Measurements from ENCODE around the gene PDK1. TPM values are rescaled to one million over a fixed set of nuclear protein-coding genes. Genes with fewer than 3 reads are reported as not detected.
"Not testable (repeated sequence)": the region's sequence is repeated elsewhere in the genome, so short reads cannot be mapped to it uniquely, and the experiment has no call there.

The PDK1 gene
- total RNA-seq, result 5.3 and 10.6 TPM in 2 replicates

- DNase-seq, result peak; percentile 93
Observed at GRCh38 chr2:172555522-172556283, at the start of gene PDK1. Gene PDK1 (plus strand): TSS chr2:172556090. CDS start chr2:172556151, 61 bp downstream.

GRCh38 chr2:172507199-172507598 lies 48.7 kb upstream of the PDK1 start:
- no peak for DNase-seq

- no peak for DNase-seq
Observed at GRCh38 chr2:172510088-172510487, 45.8 kb upstream of the PDK1 start.

DNA sequence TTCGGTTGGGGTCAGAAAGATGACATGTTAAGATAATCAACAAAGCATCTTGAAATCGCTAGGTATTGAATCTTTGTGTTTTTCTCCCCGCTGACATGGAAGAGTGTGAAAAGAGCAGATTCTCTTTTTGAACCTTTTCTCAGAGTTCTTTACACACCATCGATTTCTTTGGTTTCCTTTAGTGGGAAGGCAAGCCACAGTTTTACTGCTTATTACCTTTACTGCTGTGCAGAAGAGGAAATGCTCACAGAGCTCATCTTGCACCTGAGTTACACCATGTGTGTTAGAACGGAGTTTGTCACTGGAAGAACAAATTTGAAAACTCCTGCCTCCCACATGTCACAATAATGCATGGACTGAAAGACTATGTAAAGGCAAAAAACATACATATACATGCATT lies 45.3 kb upstream of the PDK1 start:
- DNase-seq, result no peak

DNA sequence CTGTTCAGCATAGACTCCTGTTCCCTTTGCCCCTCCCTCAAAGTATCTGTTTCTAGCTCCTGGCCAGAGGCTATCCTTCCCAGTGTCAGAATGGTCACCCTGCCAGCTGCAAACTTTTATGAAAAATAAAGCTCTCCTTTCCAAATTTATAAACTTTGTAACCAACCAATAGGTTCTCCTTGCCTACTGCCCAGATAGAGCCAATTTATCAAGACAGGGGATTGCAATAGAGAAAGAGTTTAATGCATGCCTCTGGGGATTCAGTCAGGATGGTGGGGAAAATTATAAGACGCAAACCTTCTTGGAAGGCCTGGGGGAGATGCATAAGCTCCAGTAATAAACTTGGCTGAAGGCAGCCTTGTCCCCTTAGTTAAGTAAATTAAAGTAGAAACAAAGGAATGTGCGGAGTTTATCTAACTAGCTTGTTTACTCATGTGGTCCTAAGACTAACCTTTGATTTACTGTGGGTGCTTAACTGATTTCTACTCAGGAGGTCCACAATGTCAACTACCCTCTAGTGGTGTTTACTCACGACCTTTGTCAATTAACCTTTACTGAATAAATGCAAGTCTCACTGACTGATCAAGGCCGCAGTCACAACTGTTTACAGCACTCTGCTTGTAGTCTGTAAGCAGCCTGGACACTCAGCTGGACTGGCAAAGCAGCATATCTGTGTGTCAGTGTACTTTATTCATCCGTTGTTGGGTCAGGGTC lies 42.9 kb upstream of the PDK1 start:
- no peak for DNase-seq

DNA sequence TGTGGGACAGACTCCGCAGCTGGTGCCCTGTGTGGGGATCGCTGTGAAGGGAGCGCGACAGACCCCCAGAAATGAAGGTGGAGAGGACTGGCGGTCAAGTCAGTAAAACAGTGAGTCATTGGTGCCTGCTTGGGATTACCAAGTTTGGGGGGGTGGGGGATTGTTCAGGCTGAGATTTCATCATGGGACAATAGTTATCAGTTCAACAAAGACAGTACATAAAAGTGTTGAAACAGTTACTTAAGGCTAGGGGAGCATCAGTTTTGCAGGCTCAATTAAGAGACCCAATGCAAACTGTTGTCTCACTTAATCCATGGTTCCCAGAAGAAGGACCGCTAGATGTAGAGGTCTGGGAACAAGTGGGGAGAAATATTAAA lies 42.4 kb upstream of the PDK1 start:
- DNase-seq, result no peak

DNA sequence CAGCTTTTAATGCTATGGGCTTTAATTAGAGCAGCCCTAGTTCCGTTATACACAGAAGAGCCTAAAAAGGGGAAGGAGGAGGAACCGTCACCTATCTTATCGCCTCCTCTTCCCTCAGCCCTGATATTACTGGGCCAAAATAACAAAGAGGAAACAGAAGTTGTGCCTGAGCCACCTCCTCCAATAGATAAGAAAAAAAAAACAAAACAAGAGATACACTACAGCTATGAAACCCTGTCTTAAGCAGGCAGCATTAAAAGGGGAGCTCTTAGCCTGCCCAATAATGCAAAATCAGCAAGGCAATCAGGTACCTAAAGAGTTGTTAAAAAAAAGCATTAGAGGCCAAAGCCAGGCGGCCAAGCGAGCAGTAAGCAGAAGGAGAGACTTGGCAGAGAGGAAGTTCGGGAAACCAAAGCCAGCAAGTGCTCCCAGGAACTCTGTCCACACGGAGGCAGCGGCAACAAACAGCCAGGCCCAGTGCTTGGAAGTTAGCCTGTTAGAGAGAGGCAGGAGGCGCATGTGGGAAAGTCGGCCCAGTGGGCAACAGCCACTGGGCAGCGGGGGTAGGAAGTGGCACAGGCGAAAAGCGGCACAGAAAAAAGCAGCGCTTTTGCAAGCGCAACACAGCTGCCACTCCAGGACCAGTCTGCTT lies 41.8 kb upstream of the PDK1 start:
- no peak for DNase-seq

GRCh38 chr2:172516299-172516698 lies 39.6 kb upstream of the PDK1 start:
- peak; percentile 19 for DNase-seq

GRCh38 chr2:172518995-172519394 lies 36.9 kb upstream of the PDK1 start:
- DNase-seq, result no peak

DNA sequence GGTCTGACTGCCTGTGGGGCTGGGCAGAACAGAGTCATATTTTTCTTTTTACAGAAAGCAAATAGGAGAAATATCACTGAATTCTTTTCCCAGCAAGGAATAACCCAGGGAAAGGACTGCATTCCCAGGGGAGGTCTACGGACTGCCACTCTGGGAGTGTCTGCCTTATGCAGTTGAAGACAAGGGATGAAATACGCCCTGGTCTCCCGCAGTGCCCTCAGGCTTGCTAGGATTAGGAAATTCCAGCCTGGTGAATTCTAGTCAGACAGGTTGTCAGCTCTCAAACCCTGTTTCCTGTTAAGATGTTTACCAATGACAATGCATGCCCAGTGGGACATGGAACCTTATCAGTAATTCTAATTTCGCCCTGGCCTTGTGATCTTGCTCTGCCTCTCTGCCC lies 30.3 kb upstream of the PDK1 start:
- DNase-seq, result no peak

DNA sequence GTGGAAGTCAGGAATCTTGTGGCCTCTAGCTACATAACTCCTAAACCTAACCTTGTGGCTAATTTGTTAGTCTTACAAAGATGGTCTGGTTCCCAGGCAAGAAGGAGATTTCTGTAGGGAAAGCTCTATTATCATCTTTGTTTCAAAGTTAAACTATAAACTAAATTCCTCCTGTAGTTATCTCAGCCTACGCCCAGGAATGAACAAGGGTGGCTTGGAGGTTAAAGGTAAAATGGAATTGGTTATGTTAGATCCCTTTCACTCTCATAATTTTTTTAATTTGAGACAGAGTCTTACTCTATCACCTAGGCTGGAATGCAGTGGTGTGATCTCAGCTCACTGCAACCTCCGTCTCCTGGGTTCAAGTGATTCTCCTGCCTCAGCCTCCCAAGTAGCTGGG lies 24.6 kb upstream of the PDK1 start:
- no peak for DNase-seq

DNA sequence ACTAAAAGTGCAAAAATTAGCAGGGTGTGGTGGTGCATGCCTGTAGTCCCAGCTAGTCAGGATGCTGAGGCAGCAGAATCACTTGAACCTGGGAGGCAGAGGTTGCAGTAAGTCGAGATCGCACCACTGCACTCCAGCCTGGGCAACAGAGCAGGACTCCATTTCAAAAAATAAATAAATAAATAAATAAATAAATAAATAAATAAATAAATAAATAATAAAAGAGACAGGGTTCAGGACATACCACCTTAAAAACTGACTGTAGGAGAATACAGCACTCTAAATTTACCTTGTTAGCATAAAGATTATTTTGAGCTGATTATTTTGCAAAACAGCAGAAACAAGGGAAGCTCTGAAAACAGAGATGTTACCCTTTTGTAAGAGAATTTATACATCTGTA lies 23.4 kb upstream of the PDK1 start:
- not testable (repeated sequence) for DNase-seq

- no peak for DNase-seq
Observed at GRCh38 chr2:172533687-172534086, 22.2 kb upstream of the PDK1 start.

DNA sequence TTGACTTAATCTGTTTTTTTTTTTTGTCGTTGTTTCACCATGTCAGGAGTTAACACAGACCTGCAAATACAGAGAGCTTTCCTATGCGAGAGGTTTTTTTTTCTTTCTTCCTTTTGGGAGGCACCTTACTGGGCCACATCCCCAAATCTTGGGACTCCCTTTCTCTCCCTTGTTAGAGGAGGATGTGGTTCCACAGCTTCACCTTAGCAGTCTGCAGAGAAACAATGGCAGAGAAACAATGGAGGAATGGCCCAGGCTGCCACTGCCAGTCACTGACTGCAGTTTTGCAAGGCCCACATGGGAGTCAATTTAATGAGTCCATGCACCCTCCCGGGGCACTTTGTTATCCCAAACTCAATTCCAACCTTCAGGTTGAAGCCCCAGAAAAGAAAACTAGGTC lies 20.8 kb upstream of the PDK1 start:
- no peak for DNase-seq

- DNase-seq, result not testable (repeated sequence)
Observed at GRCh38 chr2:172537851-172538250, 18.0 kb upstream of the PDK1 start.

DNA sequence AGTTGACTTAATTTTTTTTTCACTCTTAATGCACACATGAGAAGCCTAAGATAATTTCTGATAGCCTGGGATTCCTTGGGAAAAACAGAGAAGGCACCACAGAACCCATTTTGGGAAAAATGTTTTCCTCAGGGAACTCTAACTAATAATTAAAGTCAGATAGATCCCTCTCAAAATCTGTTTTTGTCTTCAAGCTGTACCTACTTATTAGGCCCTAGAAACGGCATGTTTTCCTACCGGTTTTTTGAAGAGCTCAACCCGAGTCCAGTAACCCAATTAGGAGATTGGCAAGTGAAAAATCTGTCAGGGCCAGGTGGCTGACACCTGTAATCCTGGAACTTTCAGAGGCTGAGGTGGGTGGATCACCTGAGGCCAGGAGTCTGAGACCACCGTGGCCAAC lies 16.1 kb upstream of the PDK1 start:
- DNase-seq, result no peak

DNA sequence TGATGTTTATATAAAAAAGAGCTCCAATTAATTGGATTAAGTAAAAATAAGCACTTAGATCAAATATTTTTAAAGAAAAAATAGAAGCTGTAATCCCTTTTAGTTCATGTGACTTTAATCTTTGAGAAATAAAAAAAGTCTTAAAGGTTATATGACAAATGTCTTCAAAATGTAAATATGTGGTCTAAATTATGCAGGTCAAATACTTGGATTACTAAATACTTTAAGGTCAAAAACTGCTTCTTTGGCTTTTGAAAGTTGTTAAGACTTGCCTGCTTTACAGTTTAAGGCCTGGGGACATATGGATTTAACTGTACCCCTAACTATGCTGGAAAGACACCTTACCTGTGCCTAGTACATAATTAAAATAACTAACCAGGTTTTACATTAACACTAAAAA lies 15.5 kb upstream of the PDK1 start:
- no peak for DNase-seq

GRCh38 chr2:172545408-172546075 lies 10.3 kb upstream of the PDK1 start:
- no peak for DNase-seq

DNA sequence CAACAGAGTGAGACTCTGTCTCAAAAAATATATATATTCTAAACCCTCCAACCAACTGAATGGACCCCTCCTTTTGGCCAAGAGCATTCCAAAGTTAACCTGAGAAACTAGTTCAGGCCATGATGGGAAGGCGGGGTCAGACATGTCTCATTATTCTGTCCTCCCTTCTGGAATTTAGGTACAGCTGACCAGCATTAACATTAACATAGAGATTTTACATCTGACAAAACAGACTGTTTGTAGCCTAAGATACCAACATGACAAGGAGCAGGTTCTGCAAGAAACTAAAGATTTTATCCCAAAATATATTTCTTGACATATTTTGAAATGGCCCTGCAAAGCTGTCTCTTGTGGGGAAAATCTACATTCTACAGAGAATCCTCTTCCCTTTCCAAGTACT lies 6.8 kb upstream of the PDK1 start:
- no peak for DNase-seq

- not testable (repeated sequence) for DNase-seq
Observed at GRCh38 chr2:172549802-172550201, 6.1 kb upstream of the PDK1 start.

GRCh38 chr2:172550419-172550818 lies 5.5 kb upstream of the PDK1 start:
- no peak for DNase-seq

DNA sequence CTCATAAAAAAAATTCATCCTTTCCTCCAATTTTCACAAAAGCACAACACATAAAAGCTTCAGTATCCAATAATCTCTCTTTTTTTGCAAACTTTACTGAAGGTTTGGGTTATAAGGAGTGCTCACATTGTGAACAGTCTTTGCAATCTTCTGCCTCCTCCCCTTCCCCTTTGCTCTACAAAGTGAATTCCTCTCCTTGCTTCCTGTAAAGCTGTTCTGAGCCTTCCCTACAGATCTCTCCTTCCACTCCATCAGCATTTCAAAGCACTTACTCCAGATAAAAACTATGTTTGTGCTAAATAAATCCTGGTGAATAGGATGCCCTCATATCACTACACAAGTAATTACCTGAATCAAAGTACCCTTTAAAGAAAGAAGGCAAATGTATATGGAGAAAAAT lies 4.6 kb upstream of the PDK1 start:
- no peak for DNase-seq

Measured in dermis blood vessel endothelial cell (primary cell).